Naive thymus-derived CD8-positive, alpha-beta T cell (primary cell): ENCODE results near the gene RERE. TPM values are rescaled to one million over a fixed set of nuclear protein-coding genes. Genes with fewer than 3 reads are reported as not detected.
A peak's percentile ranks its signal among the peaks of the same experiment; 100 is the strongest.
"Not testable (repeated sequence)": the region's sequence is repeated elsewhere in the genome, so short reads cannot be mapped to it uniquely, and the experiment has no call there.

Experiments
- ATAC-seq, 2 donors: fragments of 150-1000 bp; cut with Tn5 transposase in 1 of 2; sonication (Bioruptor Pico), chemical (Tn5 transposase) in 1 of 2; 1 replicate in 1 of 2; 2 replicates in 1 of 2; pipeline ENCODE4 v1.10.0; 2021; ENCODE audit warnings: mild to moderate bottlenecking in 2 of 2, moderate library complexity in 2 of 2
- POLR2A ChIA-PET: fragments of 350-600 bp; sonication (Branson Sonifier 250); formaldehyde crosslinking; loops from one replicate; lab custom pipeline; 2021; ENCODE audit warnings: antibody characterized with exemption; lab: Charles Lee
- DNase-seq, 10 donors: peaks; one replicate each; pipeline versions ENCODE4 v3.0.0 to v3.0.0-alpha.2; 2020 to 2022
- H3K27ac Mint-ChIP-seq, 10 donors: one replicate each; pipeline ENCODE4 v1.8.0; 2020 to 2022; ENCODE audit warnings: mild to moderate bottlenecking in 10 of 10, mixed read lengths in 10 of 10, moderate library complexity in 4 of 10, inconsistent platforms in 1 of 10
- H3K27me3 Mint-ChIP-seq, 5 donors: one replicate each; pipeline ENCODE4 v1.8.0; 2021 to 2022; ENCODE audit warnings: mixed read lengths in 5 of 5
- H3K36me3 Mint-ChIP-seq, 3 donors: one replicate each; pipeline ENCODE4 v1.8.0; 2020 to 2022; ENCODE audit warnings: mixed read lengths in 3 of 3, mild to moderate bottlenecking in 2 of 3, inconsistent platforms in 1 of 3
- H3K4me1 Mint-ChIP-seq, 4 donors: one replicate each; pipeline ENCODE4 v1.8.0; 2021 to 2022; ENCODE audit warnings: mixed read lengths in 4 of 4
- H3K4me3 Mint-ChIP-seq, 10 donors: one replicate each; pipeline ENCODE4 v1.8.0; 2020 to 2022; ENCODE audit warnings: mild to moderate bottlenecking in 10 of 10, mixed read lengths in 10 of 10, moderate library complexity in 6 of 10, inconsistent platforms in 1 of 10
- H3K9me3 Mint-ChIP-seq, 9 donors: one replicate each; pipeline ENCODE4 v1.8.0; 2020 to 2022; ENCODE audit warnings: mixed read lengths in 9 of 9, mild to moderate bottlenecking in 3 of 9, inconsistent platforms in 1 of 9, moderate library complexity in 1 of 9
- polyA plus RNA-seq, 3 donors: library from polyadenylated mRNA; unstranded; fragments of 300-500 nt; fragmentation: Illumina TruSeq; gene quantifications; one replicate each; pipeline ENCODE4 v1.2.3, GENCODE V29; 2021
- total RNA-seq, 8 experiments: library from RNA in 2 of 8; stranded (reverse) in 2 of 8; gene quantifications; one replicate each; pipeline ENCODE4 v1.2.3 and lab custom pipeline; 2021 to 2026

RERE gene
- total and polyA plus RNA-seq, 5 experiments from 2014 or later = 4.1 to 84.2 (median 8.8) TPM

DNA sequence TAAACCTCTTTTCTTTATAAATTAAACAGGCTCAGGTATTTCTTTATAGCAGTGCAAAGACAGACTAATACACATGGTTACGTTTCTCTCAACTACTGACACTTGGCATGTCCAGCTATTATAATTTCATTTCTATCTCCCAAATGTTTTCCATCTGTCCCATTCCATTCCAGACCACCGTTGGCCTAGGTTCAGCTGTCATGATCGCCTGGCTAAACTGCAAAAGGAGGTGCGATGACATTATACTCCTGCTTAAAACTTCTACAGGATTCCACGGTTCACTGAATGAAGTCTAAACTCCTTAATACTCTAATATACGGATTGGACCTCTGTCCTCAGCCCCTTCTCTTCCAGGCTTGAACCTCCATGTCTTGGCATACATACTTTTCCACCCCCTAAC, 72.1 kb downstream of the RERE start:
- Mint-ChIP-seq H3K9me3 (peaks cover 0 to 6% (median 1%) of the 10 kb centered on the region in 9 donors), H3K27me3 (no peaks in the 10 kb centered on the region), H3K36me3 (peaks cover 4 to 15% (median 14%) of the 10 kb centered on the region in 3 donors), H3K4me3 (no peak overlapping the region), H3K4me1 (peaks cover 3 to 12% (median 4%) of the 10 kb centered on the region in 4 donors), H3K27ac (peak overlapping the region in 1 of 10 donors; percentile 13)
- no peak for DNase-seq
- POLR2A ChIA-PET = no interaction called here
- no peak for ATAC-seq

- DNase-seq = no peak
- H3K36me3 Mint-ChIP-seq = peaks cover 10 to 29% (median 13%) of the 10 kb centered on the region in 3 donors
- H3K4me3 Mint-ChIP-seq = no peak overlapping the region
- no peak for ATAC-seq
- POLR2A ChIA-PET = no interaction called here
- peaks cover 2 to 6% (median 4%) of the 10 kb centered on the region in 4 donors for H3K4me1 Mint-ChIP-seq
- H3K27ac Mint-ChIP-seq = peak overlapping the region in 1 of 10 donors; percentile 20
- peaks cover 3 to 22% (median 13%) of the 10 kb centered on the region in 9 donors for H3K9me3 Mint-ChIP-seq
- no peaks in the 10 kb centered on the region for H3K27me3 Mint-ChIP-seq
Observed at GRCh38 chr1:8742022-8742924, 75.2 kb downstream of the RERE start.

DNA sequence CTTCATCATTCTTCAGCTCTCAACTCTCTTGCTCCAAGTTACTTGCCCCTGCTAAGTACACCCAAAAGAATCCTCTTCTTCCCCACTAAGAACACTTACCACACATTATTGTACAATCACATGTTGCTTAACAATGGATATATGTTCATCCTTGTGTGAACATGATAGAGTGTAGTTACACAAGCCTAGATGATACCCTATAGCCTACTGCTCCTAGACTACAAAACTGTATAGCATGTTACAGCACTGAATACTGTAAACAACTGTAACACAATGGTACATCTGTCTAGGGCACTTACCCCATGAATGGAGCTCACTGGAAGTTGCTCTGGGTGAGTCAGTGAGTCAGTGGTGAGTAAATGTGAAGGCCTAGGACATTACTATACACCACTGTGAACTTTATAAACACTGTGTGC, 77.4 kb downstream of the RERE start:
- Mint-ChIP-seq H3K4me3 (no peak overlapping the region), H3K36me3 (peaks cover 10 to 43% (median 13%) of the 10 kb centered on the region in 3 donors), H3K4me1 (peaks cover 0 to 4% (median under 1%) of the 10 kb centered on the region in 4 donors), H3K9me3 (peaks cover 3 to 22% (median 13%) of the 10 kb centered on the region in 9 donors), H3K27ac (no peak overlapping the region), H3K27me3 (no peaks in the 10 kb centered on the region)
- DNase-seq = no peak
- POLR2A ChIA-PET = no interaction called here
- no peak for ATAC-seq

DNA sequence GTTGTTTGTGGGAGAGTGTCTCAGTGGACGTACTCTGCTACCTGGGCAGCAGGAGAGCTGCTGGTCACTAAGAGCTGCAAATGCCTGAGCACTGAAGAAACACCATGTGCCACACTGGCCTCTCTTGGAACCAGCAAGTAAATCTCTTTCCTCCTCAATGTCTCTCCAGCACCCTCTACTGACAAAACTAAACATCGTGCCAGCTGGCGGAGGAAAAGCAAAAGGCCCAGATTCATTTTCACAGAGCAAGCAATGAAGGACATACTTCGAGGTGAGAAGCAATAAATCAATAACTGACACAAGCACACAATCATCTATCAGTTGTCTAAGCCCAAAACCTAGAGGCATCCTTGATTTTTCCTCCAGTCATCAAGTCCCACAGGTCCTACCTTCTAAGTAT, 78.1 kb downstream of the RERE start:
- H3K4me1 Mint-ChIP-seq = peaks cover 0 to 4% (median under 1%) of the 10 kb centered on the region in 4 donors
- no peak overlapping the region for H3K27ac Mint-ChIP-seq
- H3K4me3 Mint-ChIP-seq = no peak overlapping the region
- H3K9me3 Mint-ChIP-seq = peaks cover 3 to 22% (median 13%) of the 10 kb centered on the region in 9 donors
- no peaks in the 10 kb centered on the region for H3K27me3 Mint-ChIP-seq
- POLR2A ChIA-PET = interaction anchor here (1.0 kb wide), 1 partner anchor 200 kb away, joined by 3 read pairs; no protein-coding TSS in a partner anchor
- H3K36me3 Mint-ChIP-seq = peaks cover 10 to 43% (median 13%) of the 10 kb centered on the region in 3 donors
- DNase-seq (no peak), ATAC-seq (no peak)

DNA sequence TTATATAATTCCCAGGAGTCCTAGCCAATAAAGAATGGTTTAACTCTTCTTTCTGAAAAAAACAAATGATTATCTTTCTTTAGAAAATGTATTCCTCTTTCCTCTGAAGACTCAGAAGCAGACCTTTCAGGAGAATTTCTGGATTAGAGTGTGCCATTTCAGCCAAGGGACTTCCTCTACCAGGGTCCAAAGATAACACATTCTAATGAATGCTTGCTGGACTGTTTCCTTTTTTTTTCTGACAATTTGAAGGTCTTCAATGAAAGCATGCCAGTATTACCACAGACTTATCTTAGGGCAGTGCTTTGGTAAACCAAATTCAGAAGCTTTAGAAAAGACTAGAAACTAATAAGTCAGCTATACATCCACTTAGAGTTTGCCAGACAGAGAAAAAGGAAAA, 80.5 kb downstream of the RERE start:
- no peak for ATAC-seq
- H3K27me3 Mint-ChIP-seq = no peaks in the 10 kb centered on the region
- peaks cover 8 to 25% (median 15%) of the 10 kb centered on the region in 9 donors for H3K9me3 Mint-ChIP-seq
- POLR2A ChIA-PET = no interaction called here
- H3K27ac Mint-ChIP-seq = no peak overlapping the region
- peaks cover 15 to 49% (median 16%) of the 10 kb centered on the region in 3 donors for H3K36me3 Mint-ChIP-seq
- DNase-seq = no peak
- peaks cover 0 to 4% (median under 1%) of the 10 kb centered on the region in 4 donors for H3K4me1 Mint-ChIP-seq
- no peak overlapping the region for H3K4me3 Mint-ChIP-seq

DNA sequence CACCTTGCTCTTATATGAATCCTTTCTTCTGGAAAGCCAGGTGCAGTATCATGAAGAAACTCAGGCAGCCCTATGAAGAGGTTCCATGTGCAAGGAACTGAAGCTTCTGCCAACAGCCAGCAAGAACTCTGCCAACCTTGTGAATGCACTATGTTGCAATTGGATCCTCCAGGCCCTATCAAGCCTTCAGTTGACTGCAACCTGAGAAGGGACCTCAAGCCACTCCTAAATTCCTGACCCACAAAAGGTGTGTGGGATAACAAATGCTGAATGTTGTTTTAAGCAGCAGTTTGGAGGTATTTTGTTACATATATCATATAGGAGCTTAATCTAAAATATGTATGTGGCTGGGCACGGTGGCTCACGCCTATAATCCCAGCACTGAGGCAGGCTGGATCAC, 84.0 kb downstream of the RERE start:
- H3K36me3 Mint-ChIP-seq = peaks cover 10 to 32% (median 11%) of the 10 kb centered on the region in 3 donors
- H3K4me3 Mint-ChIP-seq = no peak overlapping the region
- DNase-seq = no peak
- ATAC-seq = no peak
- H3K9me3 Mint-ChIP-seq = peaks cover 0 to 17% (median 7%) of the 10 kb centered on the region in 9 donors
- peaks cover 0 to 2% (median 2%) of the 10 kb centered on the region in 4 donors for H3K4me1 Mint-ChIP-seq
- H3K27me3 Mint-ChIP-seq = no peaks in the 10 kb centered on the region
- no peak overlapping the region for H3K27ac Mint-ChIP-seq
- POLR2A ChIA-PET = no interaction called here

- Mint-ChIP-seq H3K36me3 (peaks cover 10 to 20% (median 11%) of the 10 kb centered on the region in 3 donors), H3K27ac (no peak overlapping the region), H3K27me3 (no peaks in the 10 kb centered on the region), H3K4me1 (peaks cover 0 to 5% (median 2%) of the 10 kb centered on the region in 4 donors), H3K4me3 (no peak overlapping the region), H3K9me3 (peaks cover 0 to 17% (median 7%) of the 10 kb centered on the region in 9 donors)
- DNase-seq = no peak
- no peak for ATAC-seq
- POLR2A ChIA-PET = no interaction called here
Observed at GRCh38 chr1:8731162-8731561, 86.3 kb downstream of the RERE start.

DNA sequence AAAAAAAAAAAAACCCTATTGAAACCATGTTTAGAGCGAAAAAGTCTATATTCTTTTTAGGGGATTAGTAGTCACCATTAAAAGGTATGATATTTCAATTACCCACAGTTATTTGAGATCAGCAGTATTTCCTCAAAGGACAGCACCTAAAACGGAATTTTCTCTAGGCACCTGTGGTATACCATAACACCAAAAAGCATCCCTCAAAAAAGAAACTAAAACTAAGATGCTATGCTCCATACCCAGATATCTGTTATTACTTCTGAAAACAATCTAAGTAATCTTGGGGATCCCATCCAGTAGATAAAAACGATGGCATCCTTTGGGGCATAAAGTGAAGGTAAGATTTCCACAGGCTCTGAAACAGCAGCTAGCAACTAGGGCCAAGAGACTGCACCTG, 89.0 kb downstream of the RERE start:
- ATAC-seq (no peak), DNase-seq (no peak)
- Mint-ChIP-seq H3K9me3 (peaks cover 0 to 17% (median 7%) of the 10 kb centered on the region in 9 donors), H3K4me1 (peaks cover 0 to 8% (median 2%) of the 10 kb centered on the region in 4 donors), H3K4me3 (no peak overlapping the region), H3K36me3 (peaks cover 10 to 14% (median 11%) of the 10 kb centered on the region in 3 donors), H3K27ac (no peak overlapping the region), H3K27me3 (no peaks in the 10 kb centered on the region)
- POLR2A ChIA-PET = no interaction called here

DNA sequence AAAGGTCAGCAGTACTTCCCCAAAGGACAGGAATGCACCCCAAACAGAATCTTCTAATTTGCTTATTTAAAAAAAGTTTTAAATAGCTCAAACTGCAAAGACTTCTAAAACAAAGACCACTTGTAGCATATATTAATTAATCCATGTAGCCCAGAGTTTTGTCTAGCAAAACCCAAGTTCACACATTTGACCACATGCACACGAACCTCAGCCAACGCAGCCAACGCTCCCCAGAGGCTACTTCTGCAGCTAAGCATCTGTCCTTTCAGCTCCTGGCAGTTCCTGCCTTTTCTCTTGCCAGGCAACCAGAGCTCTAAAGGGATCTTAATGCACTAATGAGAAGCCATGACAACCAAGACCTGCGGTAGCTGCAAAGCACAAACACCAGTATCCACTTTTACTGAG, 89.6 kb downstream of the RERE start:
- Mint-ChIP-seq H3K9me3 (peaks cover 0 to 17% (median 7%) of the 10 kb centered on the region in 9 donors), H3K27ac (no peak overlapping the region), H3K4me1 (peaks cover 1 to 13% (median 5%) of the 10 kb centered on the region in 4 donors), H3K27me3 (no peaks in the 10 kb centered on the region), H3K36me3 (peaks cover 10 to 14% (median 11%) of the 10 kb centered on the region in 3 donors), H3K4me3 (no peak overlapping the region)
- POLR2A ChIA-PET = no interaction called here
- DNase-seq (no peak), ATAC-seq (no peak)

GRCh38 chr1:8727316-8727715, 90.1 kb downstream of the RERE start:
- H3K36me3 Mint-ChIP-seq = peaks cover 9 to 11% (median 11%) of the 10 kb centered on the region in 3 donors
- H3K27ac Mint-ChIP-seq, POLR2A ChIA-PET, H3K27me3 Mint-ChIP-seq, DNase-seq, H3K4me3 Mint-ChIP-seq, ATAC-seq: not testable (repeated sequence)
- peaks cover 1 to 18% (median 8%) of the 10 kb centered on the region in 4 donors for H3K4me1 Mint-ChIP-seq
- peaks cover 0 to 17% (median 6%) of the 10 kb centered on the region in 9 donors for H3K9me3 Mint-ChIP-seq

DNA sequence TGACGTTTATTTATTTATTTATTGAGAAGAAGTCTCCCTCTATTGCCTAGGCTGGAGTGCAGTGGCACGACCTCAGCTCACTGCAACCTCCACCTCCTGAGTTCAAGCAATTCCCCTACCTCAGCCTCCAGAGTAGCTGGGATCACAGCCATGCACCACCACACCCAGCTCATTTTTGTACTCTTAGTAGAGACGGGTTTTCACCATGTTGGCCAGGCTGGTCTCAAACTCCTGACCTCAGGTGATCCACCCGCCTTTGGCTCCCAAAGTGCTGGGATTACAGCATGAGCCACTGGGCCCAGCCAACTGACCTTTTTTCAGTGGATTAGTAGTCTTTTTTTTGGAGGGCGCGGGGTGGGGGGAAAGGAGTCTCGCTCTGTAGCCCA, 90.6 kb downstream of the RERE start:
- not testable (repeated sequence) for H3K4me3 Mint-ChIP-seq, H3K27me3 Mint-ChIP-seq, H3K27ac Mint-ChIP-seq, DNase-seq, H3K36me3 Mint-ChIP-seq, ATAC-seq
- Mint-ChIP-seq H3K9me3 (peaks cover 0 to 13% (median 3%) of the 10 kb centered on the region in 9 donors), H3K4me1 (peaks cover 3 to 23% (median 10%) of the 10 kb centered on the region in 4 donors)
- POLR2A ChIA-PET = interaction anchor here (0.7 kb wide), 1 partner anchor 122 kb away, joined by 3 read pairs; no protein-coding TSS in a partner anchor

GRCh38 chr1:8723010-8723409, 94.4 kb downstream of the RERE start:
- DNase-seq = no peak
- no peak for ATAC-seq
- Mint-ChIP-seq H3K36me3 (peaks cover 0 to 3% (median 0%) of the 10 kb centered on the region in 3 donors), H3K27ac (no peak overlapping the region), H3K9me3 (no peaks in the 10 kb centered on the region), H3K4me3 (no peak overlapping the region), H3K4me1 (peaks cover 5 to 37% (median 13%) of the 10 kb centered on the region in 4 donors), H3K27me3 (no peaks in the 10 kb centered on the region)
- POLR2A ChIA-PET = no interaction called here

DNA sequence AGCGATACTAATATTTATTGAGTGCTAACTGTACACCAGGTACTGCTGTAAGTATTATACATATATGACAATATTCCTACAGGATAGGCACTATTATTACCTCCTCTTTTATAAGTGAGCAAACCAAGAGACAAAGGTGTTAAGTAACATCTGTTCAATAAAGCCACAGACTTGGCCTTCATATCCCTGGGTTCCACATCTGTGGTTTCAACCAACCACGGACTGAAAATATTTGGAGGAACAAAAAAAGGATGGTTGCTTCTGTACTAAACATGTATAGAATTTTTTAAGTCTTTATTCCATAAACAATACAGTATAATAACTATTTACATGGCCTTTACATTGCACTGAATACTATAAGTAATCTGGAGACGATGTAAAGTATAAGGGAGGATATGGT, 95.1 kb downstream of the RERE start:
- DNase-seq (no peak), ATAC-seq (no peak)
- Mint-ChIP-seq H3K36me3 (peaks cover 0 to 3% (median 0%) of the 10 kb centered on the region in 3 donors), H3K4me1 (peaks cover 5 to 41% (median 13%) of the 10 kb centered on the region in 4 donors), H3K27ac (peak overlapping the region in 1 of 10 donors; percentile 28), H3K4me3 (no peak overlapping the region), H3K27me3 (no peaks in the 10 kb centered on the region), H3K9me3 (no peaks in the 10 kb centered on the region)
- POLR2A ChIA-PET = no interaction called here
